GM18873 (cell line): Measurements from ENCODE around the gene CD63.

ENCODE experiments used
- ATAC-seq: cut with Tn5 transposase; IDR thresholded peaks from one replicate; pipeline ENCODE4 v1.9.1; 2021; ENCODE audit warnings: mild to moderate bottlenecking, moderate library complexity, moderate number of reproducible peaks; ENCODE audit not compliant: unreplicated experiment, low FRiP score

CD63 gene

DNA sequence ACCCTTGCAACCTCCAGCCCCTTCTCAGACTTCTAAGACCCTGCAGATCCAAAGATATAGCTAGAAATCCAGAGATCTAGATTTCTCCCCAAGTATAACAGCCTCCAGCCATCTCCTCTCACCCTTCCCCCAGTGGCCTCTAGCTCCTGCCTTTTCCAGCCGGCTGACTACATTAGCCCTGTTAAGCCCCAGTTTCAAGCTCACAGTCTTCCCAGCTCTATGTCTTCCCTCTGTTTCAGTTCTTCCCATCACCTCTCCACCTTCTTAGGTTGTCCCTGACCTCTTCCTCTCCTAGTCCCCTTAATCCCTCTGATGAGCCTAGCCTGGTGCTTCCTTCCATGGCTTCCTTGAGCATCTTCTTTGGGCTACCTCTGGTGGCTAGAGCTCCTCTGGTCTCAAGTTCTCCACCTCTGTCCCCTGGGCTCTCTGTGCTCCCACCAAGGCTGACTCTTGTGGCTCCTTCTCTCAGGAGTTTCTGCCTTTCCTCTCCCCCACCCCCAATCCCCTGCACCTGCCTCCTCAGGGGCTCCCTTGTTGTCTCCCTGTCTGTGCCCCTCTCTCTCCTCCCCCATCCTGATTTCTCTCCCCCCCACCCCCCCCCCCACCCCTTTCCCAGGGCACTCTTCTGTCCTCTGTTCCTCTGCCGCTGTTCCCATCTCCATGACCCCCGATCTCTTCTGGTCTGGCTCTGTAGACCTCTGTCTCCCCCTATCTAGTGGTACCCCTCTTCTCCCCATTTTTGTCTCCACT is 13.3 kb upstream of the CD63 start:
- no peak for ATAC-seq

DNA sequence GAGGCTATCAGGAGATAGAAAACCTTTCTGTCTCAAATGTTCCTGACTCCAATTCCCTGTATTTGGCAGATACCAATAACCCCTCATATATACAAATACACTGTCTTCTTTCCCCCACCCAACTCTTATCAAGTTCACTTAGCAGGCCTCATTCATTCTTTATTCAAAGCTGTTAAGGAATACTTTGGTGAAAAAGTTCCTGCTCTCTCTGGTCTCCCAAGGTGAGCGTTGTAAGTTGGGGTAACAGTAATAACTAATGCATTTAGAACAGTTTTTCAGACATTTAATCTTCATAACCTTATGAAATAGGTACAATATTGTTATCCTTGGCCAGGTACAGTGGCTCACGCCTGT is 10.2 kb upstream of the CD63 start:
- ATAC-seq: no peak

DNA sequence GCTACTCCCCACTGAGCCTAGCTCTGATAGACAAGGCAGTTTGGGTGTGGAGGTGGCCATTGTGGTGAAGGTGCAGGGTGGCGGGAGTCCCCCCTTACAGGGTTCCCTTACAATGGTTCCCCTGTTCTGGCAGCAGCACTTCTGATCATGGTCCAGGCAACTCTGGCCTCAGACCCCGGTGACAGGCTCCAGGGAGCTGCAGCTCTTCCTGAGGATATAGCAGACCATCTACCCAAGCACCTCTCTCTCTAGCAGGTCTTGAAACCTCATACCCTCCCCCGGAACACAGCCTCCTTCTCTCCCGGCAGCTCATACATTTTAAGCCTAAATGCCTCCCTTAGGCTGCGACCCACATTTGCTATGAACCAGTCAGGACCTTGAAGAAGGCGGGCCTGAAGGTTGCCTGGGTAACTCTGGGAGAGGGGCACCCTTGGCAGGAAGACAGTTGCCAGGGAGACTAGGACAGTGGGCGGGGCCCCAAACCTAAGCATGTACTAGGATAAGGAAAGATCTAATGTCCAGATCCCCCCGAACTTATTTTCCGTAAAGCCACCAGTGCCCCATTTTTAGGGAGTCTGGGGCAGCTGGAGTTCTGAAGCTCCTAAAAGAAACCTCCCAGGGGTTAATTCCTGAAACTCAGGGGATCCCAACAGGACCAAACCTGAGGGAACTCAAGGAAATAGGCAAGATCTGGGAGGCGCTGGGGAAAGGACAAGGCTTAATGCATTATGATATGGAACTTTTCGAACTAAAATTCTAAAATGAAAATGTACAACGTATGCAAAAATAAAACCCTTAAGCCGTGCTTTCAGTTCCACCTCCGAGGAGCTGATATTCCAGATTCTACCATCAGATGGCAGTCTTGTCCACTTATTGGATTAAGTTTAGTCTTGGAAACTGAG is 9.6 kb upstream of the CD63 start:
- peak; percentile 85 for ATAC-seq

DNA sequence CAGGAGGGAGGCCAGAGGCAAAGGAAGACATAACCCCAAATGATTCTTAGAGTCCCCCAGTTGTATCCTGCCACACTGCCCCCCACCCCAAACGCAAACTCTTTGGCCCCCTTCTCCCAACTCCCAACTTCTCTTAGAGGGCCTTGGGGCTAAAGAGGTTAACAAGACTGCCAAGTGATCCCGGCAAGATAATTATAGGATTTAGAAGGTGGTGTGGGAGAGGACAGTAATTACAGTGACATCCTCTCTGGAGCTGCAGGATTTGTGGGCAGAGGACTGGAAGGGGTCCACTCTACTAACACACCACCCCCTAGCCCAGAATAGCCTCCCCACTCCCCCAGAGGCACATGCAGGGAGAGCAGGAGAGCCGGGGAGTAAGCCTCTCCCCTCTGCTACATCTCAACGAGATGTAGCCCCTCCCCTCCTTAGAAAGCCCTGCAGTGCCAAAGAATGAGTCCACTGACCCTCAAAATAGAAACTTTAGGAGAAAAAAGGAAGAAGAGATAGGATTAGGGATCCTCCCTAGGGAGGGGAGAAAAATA is 8.8 kb upstream of the CD63 start:
- ATAC-seq: peak; percentile 4

DNA sequence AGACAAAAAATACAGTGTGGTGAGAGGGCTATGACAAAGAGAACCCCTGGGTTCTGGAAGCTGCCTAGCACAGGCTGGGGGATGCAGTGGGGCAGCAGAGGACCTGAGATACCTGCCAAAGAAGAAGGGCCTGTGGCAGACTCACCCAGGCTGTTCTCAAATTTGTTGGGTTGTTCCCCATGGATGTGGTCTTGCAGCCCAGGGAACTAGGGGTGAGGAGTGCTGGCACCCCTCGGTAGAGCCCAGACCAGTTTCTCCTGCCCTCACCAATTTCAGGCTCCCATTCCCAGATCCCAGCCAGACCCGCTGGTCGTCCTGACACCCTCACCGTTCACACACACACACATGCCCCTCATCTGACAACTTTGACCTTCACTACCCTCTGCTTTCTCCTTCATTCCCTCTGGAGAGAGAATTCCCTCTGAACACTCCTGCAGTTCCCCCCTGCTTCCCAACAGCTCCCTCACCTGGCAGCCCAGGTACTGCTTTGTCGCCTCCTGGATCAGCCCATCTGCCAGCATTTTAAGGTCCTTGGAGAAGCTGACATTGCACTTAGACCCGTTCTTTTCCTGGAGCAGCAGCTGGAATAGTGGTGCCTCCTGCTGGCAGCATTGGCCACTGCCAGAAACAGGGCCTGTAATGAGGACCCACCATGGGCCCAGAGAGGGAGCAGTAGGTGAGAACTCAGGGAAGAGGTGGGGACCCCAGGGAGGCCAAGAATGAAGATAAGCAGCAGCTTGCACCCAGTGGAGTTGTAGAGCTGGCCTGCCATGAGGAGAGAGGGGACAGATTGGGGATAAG is 8.2 kb upstream of the CD63 start:
- ATAC-seq: no peak

DNA sequence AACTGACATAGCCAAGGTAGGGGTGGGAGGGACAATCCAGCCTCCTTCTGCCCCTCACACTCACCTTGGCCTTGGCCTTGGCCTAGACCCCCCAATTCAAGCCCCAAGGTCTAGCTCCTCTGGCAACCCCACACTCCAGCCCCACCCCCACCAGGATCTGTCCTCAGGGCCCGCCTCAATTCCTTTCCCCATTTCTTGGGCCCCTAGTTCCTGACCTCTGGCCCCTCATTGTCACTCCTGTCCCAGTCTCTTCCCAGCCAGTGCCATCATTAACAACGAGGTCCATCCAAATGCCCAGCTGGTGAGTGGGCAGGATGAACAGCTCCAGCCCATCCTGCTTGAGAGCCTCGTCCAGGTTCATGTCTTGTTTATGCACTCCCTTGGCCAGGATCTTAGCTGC is 7.3 kb upstream of the CD63 start:
- ATAC-seq: no peak

DNA sequence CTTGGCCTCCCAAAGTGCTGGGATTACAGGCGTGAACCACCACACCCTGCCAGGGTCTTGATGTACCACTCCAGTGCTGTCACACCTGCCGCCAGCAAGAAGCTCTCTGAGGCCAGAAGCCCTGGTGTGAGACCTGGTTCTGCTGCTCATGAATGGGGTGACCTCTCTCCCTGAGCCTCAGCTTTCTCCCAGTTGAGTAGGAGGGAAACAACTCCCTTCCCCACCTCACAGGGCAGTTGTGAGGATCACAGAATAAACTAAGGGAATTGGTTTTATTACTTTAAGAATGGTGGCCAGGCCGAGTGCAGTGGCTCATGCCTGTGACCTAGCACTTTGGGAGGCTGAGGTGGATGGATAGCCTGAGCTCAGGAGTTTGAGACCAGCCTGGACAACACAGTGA is 5.8 kb upstream of the CD63 start:
- no peak for ATAC-seq

DNA sequence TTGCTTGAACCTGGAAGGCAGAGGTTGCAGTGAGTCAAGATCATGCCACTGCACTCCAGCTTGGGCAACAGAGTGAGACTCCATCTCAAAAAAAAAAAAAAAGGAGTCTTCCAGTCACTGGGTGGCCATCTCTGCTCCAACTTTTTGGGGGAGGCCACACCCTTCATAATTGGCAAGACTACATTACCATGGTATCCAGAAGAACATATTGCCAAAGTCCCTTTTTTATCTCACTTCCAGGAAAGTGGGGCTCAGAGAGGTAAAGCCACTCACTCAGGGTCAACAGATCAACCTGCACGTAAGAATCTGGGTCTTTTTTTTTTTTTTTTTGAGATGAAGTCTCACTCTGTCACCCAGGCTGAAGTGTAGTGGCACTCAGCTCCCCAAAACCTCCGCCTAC is 5.0 kb upstream of the CD63 start:
- no peak for ATAC-seq

DNA sequence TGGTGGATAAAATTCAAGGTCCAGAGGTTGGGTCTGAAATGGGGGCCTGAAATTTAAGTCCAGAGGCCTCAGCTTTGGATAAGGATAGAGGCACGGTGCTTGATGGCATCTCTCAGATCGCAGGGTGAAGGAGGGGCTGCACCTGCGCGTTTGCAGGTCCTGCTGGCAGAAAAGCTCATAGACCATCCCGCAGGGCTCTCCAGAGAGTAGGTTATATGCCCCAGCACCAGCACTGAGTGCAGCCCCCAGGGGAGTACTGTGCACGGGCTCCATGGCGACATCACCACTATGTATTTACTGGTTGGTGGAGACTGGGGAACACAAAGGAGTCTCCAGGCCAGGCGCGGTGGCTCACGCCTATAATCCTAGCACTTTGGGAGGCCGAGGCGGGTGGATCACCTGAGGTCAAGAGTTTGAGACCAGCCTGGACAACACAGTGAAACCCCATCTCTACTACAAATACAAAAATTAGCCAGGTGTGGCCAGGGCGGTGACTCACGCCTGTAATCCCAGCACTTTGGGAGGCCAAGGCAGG is 4.3 kb upstream of the CD63 start:
- no peak for ATAC-seq

DNA sequence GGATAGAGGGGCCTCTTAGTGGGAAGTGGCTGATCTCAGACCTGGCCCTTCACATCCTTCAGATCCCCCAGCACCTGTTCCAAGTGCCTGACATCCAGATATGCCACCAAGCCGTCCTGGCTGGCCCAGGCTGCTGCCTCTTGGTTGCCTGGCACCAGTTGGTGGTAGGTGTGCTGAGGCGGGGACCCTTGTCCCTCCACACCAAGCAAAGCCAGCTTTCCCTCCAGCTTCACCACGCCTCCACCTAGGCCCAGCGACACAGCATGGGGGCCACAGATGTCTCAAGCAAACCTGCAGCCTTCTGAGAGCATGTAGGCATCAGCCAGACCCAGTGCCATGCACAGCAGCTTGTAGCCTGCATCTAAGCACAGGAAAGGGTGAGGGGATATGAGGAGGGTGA is 3.5 kb upstream of the CD63 start:
- ATAC-seq: no peak

DNA sequence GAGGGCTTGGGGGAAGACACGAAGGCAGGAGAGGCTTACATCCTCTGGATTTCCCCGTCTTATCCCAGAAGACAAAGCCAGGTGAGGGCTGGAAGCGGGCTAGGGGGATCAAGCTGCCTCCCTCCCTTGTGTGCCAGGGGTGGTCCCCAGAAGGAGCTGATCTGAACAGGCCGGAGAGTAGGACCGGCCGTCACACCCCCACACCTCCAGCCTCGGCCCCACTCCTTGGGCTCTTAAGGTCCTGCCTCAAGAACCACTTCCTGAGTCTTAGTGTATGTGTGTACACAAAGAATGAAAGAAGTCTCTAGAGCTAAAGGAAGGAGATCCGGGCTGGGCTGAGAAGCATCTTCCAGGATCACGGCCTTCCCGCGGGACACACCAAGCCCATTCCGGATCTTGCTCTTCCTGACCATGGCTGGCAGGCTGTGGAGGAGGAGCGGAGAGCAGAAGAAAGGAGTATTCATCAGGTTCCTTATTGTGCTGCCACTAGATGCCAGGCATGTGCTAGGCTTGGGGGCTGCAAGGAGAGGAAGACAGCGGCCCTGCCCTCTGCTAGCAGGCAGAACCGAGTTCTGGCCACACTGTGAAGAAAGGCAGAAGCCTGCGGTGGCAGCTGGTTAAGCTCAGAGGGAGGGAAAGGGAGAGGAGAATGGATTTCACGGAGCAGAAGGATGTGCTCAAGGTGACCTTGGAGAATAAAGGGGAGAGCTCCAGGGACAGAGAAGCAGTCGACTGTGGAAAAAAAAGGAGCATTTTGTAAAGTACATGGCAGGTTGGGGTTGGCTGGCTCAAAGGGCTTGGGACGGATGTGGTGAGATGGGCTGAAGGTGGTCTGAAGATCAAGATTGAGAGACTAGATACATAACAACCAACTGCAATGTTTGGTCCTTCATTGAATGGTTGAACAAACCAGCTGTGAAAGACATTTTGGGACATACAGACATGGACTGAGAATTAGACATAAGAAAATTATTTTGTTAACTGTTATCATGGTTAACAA is 1.3 kb upstream of the CD63 start:
- ATAC-seq: peak; percentile 36

DNA sequence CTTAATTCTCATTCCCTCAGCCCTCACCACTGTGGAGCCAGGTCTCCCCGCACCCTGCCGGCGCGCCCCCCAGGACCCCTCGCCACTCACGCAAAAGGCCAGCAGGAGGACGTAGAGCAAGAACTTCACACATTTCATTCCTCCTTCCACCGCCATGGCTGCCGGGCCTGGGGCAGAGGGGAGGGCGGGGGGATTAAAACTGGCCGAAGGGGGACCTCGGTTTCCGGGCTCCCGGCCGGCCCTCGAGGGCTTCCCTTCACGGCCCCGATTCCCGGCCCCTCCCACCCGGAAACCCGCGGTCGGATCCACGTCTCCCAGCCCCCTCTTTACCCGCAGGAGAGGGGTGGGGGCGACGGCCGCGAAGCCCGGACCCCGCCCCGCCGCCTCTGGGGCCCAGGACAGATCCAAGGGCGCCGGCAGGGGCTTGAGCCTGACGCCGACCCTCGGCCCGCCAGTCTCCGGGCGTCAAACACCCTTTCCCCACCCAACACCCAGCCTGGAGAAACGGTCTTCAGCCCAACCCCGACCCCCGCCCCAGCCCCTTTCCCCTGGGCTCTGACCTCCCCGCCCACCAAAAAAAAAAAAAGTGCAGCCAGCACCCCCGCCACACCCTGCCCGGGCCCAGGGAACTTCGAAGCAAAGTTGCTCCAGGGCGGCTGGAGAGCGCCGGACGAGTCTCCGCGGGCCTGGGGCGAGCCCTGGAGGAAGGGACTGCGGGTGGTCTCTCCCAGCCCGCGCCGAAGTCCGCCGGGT is 447 bp downstream of the CD63 start:
- ATAC-seq: peak; percentile 4

DNA sequence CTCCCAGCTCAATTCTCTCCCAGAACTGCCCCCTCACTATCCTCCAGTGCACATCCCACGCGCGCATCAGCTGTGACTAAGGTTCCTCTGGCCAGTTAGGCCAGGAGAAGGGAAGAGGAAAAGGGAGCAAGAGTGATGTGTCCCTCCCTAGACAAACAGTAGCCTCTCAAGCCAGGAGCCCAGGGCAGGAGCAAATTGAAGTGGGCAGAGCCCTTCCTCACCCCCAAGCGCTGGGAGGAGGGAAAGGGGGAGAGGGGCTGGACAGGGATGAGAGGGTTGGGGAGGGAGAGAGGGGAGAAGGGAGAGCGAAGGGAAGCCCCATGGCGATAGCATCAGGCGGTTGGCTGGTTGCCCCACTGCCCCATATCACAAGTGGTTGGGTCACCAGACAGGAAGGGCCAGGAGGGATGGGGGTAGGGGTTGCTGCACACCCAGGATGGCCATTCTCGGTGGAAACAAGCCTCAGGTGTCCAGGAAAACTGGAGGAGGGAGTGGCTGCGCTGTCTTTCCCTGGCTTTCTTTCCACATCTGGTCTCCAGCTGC is 1.1 kb downstream of the CD63 start:
- ATAC-seq: no peak

DNA sequence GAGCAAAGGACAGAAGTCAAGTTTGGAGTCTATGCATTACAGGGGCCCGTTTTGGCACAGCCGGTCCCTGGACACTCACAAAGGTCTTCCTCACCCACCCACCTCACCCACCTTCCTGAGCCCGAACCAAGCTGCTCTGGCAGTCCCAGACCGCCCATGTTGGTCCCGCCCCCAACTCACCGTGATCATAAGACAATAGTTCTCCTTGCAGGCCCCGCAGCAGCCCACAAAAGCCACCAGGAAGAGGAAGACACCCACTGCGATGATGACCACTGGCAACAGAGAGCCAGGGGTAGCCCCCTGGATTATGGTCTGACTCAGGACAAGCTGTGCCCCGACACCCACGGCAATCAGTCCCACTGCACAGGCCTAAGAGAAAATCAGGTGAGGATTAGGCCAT is 1.8 kb downstream of the CD63 start:
- no peak for ATAC-seq

DNA sequence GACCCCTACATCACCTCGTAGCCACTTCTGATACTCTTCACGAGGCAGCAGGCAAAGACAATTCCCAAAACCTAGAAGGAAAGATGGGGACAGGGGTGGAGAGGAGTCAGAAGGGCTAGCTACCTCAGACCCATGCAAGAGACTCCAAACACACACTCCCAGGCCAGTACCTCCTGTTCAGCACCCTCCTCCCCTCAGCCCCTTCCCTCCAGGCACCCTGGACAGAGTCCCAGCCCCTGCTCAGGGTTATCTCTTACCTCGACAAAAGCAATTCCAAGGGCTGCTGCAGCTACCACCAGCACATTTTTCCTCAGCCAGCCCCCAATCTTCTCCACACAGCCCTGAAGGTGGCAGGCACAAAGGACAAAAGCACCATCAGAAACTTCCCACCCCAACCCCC is 3.3 kb downstream of the CD63 start:
- no peak for ATAC-seq

DNA sequence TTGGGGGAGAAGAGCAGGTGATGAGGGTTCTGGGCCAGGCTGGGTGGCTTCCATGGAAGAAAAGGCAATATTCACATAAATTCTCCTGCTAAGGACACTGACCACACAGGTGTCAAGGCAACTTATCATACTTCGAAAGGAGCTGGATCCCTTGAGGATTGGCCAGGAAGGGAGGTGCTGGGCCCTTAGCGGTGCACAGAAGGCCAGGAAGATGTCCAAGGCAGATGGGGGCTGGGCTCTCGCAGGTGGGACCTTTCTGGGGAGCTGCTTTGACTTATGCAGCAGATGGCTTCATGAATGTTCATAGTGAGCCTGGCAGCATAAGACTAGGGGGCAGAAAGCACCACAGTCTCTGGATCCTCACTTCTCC is 3.9 kb downstream of the CD63 start:
- ATAC-seq: no peak

DNA sequence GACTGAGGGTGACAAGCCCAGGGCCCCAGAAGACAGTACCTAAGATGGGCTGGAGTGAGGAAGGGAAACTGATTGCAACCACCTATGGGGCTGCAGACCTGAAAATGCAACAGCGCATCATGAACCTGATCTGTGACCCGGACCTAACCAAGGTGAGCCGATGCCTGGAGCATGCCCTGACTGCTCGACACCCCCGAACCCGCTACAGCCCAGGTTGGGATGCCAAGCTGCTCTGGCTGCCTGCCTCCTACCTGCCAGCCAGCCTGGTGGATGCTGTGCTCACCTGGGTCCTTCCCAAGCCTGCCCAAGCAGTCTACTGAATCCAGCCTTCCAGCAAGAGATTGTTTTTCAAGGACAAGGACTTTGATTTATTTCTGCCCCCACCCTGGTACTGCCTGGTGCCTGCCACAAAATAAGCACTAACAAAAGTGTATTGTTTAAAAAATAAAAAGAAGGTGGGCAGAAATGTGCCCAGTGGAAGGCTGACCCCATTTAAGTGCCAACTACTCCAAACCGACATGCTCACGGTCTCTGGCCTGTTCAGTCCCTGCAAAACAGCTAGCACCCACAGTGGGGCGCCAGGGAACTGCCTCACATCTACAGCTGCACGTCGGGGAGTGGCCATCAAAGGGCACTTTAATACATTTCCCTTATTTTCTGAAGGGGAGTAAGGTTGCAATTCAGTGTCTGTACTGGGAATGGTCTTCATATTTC is 4.4 kb downstream of the CD63 start:
- no peak for ATAC-seq
